GM18502 (cell line): ENCODE results near the gene ZNF473.
"Not testable (repeated sequence)": the region's sequence is repeated elsewhere in the genome, so short reads cannot be mapped to it uniquely, and the experiment has no call there.

Experiments
- ATAC-seq: cut with Tn5 transposase; IDR thresholded peaks from one replicate; pipeline ENCODE4 v1.9.1; 2021; ENCODE audit warnings: mild to moderate bottlenecking; ENCODE audit not compliant: unreplicated experiment, poor library complexity

Gene ZNF473

DNA sequence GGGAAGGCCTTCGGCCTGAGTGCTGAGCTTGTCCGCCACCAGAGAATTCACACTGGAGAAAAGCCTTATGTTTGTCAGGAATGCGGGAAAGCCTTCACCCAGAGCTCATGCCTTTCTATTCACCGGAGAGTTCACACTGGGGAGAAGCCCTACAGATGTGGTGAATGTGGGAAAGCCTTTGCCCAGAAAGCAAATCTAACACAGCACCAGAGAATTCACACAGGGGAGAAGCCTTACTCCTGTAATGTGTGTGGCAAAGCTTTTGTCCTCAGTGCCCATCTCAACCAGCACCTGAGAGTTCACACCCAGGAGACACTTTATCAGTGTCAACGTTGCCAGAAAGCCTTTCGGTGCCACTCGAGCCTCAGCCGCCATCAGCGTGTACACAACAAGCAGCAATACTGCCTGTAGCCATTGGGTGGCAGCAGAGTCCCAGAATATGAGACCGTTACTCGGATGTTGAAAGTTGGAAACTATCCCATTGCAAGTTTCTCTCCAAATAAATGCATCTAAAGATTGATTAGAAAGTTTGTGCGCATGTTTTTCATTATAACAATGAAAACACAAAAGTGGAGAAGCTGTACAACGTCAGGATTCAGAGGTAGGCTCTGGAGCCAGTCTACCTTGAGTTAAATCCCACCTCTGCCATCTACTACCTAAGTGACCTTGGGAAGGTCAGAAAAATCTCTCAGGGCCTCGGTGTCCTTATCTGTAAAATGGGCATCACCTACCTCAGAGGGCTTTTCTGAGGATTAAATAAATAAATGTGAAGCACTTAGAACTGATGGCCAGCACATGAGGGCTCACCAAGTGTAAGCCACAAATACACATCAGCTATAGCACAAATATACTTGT lies 21.1 kb downstream of the ZNF473 start:
- ATAC-seq: no peak

DNA sequence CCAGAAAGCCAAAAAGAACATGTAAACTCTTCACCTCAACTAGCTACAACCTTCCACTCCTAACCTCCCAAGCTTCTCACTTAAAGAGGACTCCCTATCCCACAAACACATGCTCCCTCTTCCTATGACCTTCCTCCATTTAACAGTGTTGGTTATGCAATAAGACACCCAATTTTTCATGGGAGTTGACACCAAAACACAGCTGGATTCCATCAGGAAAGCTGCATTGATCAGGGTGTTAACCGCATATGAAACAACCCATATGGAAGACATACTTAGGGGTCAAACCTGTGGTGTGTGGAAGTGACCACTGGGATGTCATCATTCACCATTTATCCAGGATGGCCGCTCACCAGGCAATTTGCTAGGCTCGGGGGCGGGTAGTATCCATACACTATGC lies 21.9 kb downstream of the ZNF473 start:
- no peak for ATAC-seq

DNA sequence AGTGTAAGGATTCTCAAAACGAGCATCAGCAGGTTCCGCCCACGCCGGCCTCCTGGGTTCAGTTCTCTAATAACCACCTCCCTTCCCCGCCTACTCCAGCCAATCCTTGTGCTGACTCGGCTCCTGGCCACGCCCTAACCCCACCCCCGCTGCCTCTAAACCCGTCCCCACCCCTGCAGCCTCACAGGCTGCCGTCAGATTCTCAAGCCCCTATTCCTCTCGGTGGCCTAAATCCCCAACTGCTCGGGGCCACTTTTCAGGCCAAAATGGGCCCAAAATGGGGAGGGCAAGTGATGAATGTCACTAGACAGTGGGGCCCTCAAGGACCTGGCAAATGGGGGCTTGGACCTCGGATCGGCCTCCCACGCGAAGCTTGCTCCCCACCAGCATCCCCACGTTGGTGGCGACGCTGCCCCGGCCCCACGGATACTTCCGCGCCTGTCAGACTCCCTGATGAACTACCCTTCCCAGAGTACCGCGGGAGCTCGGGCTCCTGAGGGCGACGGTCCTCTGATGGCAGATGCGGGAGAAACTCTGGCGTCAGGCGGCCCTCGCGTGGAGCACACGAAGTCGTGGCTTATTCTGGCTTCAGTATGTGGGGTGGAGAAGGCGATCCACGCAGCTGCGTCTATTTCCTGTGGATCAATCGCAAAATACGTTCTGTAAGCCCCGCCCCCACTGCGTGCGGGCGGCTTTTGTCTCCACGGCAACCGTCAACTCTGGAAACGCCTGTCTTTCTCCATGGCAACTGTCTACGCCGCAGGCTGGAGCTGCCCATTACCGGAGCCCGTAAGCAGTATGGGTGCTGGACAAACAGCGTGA lies 24.8 kb downstream of the ZNF473 start:
- ATAC-seq: no peak

DNA sequence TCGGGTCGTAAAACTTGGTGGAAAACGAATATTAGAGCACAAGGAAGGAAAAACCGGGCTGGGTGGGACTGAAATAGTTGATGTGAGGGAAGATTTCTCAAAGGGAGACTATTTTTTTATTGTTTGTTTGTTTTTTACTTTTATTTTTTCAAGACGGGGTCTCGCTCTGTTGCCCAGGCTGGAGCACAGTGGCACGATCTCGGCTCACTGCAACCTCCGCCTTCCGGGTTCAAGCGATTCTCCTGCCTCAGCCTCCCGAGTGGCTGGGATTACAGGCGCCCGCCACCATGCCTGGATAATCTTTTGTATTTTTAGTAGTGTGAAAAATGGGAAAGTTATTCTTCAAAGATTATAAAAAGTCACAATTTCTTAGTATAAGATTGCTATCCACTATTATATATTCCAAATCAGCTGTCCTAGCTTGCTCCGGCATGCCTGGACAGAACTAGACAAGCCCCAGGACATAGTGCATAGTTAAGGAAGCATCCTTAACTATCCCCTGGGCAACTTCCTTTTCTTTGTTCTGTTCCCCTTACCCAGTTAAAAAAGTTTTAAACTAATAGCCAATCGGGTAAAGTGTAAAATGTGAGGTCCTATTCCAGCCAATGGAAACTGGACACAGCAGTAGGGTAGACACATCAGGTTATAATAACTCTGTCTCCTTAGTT lies 25.6 kb downstream of the ZNF473 start:
- not testable (repeated sequence) for ATAC-seq

DNA sequence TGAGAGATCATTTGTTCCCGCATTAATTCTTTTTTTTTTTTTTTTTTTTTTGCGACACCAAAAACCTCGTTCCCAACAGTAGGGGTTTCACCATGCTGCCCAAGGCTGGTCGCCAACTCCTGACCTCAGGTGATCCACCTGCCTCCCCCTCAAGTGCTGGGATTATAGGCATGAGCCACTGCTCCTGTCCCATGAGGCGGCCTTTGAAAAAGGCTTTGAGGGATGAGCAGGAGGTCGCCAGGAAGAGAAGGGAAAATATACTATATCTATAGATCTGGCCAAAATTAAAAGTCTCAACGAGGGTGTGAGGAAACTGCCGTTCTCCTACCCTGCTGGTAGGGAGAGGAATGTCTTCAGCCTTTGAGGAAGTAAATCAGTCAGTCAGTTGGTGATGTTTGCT lies 26.2 kb downstream of the ZNF473 start:
- ATAC-seq: no peak

DNA sequence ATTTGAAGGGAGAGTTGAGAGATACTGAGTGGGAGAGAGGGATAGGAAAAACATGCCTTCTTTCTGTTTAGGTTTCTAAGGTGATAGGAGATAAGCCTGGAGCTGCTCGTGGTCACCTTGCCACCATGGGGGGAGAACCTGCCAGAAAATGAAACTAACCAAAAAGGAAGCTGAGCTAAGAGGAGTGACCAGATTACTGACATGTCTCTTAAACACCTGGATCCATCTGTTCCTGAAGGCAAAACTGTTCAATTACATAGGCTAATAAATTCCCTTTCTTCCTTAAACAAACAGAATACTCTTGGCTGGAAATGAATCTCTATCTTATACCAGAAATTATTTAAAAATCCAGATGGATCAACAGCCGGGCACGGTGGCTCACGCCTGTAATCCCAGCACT lies 27.3 kb downstream of the ZNF473 start:
- no peak for ATAC-seq

DNA sequence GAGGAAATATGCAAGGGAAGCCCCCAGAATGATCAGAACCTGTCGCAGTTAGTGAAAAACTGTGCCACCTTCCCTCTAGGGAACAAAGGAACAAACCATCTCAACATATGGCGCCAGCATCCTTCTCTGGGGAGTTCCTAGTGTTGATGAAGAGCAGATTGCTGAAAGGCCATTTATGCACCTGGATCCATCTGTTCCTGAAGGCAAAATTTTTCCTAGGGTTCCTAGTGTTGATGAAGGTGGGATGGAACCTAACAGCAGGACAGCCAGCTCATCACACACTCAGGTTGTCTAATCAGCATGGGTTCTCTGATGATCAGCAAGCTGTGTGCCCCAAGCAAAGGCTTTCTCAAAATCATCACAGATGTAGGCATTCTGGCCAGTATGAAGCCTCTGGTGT lies 32.6 kb downstream of the ZNF473 start:
- ATAC-seq: no peak

DNA sequence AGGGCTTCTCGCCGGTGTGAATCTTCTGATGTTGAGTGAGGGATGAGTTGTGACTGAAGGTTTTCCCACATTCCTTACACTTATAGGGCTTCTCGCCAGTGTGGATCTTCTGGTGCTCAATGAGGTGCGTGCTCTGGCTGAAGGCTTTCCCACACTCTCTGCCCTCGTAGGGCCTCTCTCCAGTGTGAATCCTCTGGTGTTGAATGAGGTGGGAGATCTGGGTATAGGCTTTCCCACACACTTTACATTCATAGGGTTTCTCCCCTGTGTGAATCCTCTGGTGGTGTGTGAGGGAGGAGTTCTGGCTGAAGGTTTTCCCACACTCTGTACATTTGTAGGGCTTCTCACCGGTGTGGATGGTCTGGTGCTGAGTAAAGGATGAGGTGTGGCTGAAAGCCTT lies 33.2 kb downstream of the ZNF473 start:
- ATAC-seq: no peak

DNA sequence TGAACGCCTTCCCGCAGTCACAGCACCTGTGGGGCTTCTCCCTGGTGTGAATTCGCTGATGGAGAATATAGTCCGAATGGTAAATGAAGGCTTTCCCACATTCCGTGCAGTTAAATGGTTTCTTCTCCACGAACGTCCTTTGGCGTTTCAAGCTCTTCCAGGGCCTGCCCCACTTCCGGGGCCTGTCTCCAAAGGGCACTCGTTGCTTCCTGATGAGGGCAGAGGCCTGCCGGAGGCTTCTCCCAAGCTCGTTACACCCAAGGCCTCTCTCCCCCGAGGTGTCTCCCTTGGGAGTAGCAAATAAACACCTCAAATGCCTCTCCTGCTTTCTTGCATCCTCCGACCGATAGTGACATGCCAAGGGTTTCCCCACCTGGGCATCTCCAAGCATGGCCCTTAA lies 34.3 kb downstream of the ZNF473 start:
- no peak for ATAC-seq

DNA sequence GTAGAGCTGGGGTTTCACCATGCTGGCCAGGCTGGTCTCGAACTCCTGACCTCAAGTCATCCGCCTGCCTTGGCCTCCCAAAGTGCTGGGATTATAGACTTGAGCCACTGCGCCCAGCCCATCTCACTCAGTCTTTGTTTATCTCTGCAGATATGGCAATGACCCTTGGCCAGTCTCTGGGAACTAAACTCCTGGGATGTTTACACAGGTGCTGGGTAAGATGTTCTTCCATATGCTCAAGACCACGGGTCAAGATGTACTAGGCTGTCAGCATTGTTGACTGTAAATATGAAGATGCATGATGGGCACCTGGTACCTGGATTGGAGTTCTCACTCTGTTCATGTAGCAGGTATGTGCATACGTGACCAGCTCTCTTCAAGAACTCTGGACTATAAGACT lies 35.8 kb downstream of the ZNF473 start:
- no peak for ATAC-seq

DNA sequence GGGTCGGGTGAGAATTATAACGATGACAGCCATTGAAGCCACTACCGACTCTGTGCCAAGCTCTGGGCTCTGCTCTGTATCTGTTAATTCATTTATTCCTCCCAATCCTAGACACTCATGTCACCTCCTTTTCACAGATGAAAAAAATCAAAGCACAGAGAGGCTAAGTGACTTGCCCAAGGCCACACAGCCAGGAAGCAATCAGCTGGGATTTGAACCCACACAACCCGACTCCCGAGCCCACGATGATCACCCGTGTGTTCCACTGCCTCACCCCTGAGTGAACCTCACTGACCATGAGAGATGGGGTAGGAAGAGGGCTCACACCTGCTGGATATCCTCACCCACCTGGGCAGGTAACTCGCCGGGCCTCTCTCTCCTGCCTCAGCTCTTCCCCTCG lies 40.1 kb downstream of the ZNF473 start:
- no peak for ATAC-seq

DNA sequence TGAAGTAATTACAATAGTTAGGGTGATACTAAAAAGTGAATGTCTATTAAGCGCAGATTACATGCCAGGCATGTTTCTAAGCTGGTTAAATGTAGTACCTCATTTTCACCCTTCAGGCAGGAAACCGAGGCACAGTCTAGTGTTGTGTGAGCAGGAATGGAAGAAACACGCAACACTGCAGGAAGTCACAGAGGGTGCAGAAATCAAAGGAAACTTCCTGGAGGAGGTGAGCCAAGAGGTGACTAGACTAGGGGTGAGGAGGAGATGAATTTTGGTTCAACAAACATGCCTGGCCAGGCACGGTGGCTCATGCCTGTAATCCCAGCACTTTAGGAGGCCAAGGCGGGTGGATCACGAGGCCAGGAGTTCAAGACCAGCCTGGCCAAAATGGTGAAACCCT lies 41.8 kb downstream of the ZNF473 start:
- no peak for ATAC-seq

DNA sequence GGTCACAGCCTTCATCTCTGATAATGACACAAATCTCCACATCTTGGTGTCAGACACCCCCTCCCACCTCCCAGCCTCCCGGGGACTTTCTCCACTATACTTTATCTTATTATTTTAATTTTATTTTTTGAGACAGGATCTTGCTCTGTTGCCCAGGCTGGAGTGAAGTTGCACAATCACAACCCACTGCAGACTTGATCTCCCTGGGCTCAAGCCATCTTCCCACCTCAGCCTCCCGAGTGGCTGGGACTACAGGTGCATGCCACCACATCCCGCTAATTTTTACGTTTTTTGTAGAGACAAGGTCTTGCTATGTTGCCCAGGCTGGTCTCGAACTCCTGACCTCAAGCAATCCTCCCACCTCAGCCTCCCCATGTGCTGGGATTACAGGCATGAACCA lies 42.6 kb downstream of the ZNF473 start:
- not testable (repeated sequence) for ATAC-seq

DNA sequence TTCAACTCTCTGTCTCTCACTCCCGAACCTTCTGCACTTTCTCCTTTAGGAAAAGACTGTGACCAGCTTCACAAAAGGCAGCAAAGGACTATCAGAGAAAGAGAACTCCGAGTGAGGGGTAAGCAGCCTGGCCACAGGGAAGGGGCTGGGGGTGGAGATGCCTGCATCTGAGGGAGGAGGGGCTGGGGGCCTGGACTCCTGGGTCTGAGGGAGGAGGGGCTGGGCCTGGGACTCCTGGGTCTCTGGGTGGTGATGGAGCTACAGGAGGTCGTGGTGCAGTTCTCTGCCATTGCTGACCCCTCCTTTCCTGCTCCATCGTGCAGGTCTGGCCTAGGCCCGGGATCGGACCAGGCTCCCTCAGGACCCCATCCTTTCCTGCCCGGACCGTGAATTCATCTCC lies 49.3 kb downstream of the ZNF473 start:
- not testable (repeated sequence) for ATAC-seq

DNA sequence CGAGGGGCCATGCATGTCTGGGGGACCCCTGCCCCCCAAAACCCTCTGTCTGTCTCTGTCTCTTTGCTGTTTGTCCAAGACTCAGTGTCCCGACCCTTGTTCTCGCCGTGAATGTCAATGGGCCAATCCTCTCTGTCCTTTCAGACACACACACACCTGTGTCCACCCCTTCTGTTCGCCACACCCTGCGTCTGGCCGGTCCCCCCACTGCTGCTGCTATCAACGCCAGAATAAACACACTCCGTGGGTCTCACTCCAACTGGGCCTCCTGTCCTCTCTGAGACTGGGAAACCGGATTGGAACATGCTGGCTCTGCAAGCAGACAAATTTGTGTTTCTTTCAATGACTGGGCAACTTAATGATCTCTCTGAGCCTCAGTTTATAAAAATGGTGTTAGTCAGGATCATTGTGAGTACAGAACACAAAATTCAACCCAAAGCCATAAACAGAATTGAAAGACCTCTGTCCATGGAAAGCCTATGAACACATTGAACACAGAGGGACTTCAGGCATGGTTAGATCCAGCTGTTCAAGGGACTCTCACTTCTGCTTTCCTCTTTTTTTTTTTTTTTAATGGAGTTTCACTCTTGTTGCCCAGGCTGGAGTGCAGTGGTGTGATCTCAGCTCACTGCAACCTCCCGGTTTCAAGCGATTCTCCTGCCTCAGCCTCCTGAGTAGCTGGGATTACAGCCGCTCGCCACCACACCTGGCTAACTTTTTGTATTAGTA lies 50.0 kb downstream of the ZNF473 start:
- ATAC-seq: not testable (repeated sequence)

DNA sequence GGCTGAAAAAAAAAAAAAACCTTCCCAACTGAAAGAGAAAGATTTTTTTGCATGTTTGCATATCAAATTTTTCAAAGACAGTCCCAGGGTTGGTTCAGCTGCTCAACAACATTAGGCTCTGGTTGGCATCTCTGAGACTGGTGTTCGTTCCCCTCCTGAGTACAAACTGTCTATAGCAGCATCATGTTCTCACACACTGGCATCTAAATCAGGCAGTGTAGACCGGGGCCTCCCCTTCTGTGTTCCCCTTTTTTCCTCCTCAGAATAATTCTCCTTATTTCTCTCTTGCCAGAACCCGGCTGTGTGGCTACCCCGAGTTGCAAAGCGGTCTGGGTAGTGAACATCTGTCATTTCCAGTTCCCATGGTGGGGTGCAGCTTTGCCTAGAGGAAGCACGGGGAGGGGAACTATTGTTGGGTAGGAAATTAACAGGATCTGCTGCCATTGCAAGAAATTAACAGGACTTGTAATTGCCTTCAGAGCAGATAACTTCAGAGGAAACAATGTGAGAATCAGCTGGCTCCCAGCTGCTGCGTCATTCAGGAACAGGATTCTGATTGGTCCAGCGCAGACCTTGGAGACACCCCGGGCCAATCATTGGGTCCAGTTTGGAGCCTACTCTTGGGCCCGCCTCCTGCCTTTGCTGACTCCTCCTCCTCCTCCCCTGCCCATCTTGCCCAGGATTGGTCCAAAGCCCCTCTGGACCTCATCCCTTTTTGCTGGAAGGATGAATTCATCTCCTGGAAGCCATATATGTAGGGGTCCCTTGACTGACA lies 51.0 kb downstream of the ZNF473 start:
- not testable (repeated sequence) for ATAC-seq

DNA sequence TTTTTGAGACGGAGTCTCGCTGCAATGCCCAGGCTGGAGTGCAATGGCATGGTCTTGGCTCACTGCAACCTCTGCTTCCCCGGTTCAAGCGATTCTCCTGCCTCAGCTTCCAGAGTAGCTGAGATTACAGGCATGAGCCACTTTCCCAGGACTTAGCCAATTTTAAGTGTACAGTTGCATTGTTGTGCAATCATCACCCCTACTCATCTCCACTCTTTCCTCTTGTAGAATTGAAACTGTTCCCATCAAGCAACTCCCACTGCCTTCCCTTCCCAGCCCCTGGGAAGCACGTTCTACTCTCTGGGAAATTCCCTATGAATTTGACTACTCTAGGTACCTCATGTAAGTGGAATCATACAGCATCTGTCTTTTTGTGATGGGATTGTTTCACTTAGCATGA lies 53.2 kb downstream of the ZNF473 start:
- not testable (repeated sequence) for ATAC-seq

DNA sequence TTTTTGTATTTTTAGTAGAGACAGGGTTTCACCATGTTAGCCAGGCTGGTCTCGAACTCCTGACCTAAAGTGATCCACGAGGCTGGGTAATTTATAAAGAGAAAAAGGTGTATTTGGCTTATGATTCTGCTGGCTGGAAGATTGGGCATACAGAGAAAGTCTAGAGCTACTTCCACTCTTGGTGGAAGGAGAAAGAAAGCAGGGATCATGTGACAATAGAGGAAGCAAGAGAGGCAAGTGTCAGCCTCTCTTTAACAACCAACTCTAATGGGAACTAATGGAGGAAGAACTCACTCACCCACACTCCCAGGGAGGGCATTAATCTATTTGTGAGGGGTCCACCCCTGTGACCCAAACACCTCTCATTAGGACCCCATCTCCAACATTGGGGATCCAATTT lies 58.6 kb downstream of the ZNF473 start:
- ATAC-seq: not testable (repeated sequence)

DNA sequence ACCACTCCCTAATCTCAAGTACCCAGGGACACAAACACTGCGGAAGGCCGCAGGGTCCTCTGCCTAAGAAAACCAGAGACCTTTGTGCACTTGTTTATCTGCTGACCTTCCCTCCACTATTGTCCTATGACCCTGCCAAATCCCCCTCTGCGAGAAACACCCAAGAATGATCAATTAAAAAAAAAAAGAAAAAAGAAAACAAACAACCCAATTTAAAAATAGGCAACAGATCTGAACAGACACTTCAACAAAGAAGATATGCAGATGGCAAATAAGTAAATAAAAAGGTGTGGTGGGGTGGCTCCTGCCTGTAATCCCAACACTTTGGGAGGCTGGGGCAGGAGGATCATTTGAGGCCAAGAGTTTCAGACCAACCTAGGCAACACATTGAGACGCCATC lies 61.3 kb downstream of the ZNF473 start:
- not testable (repeated sequence) for ATAC-seq

DNA sequence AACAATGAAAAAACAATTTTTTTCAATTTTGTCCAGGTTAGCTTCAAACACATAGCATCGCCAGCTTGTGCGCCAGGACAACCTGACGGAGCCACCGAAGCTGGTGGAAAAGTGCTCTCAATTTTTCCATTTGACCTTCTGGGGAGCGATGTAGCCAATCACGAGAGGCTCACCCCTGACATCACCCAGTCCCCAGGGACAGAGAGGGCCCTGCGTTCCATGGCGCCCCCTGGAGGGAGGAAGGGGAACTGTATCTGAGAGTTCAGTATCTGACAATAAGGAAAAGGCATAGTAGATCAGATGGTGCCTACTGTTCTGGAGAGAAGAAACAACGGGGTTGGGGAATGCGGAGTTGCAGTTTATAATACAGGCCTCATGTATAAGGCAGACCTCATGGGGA lies 64.9 kb downstream of the ZNF473 start:
- not testable (repeated sequence) for ATAC-seq
